NCI-H2196 (cell line): ENCODE measurements around the gene INPP4B.
"Not testable (repeated sequence)": the region's sequence is repeated elsewhere in the genome, so short reads cannot be mapped to it uniquely, and the experiment has no call there.

ENCODE experiments used
- DNase-seq: peaks from one replicate; lab custom pipeline; 2025; ENCODE audit not compliant: unreplicated experiment; lab: John Stamatoyannopoulos, UW

INPP4B gene

GRCh38 chr4:142104041-142104440 is 742.1 kb downstream of the INPP4B start:
- DNase-seq = no peak

- DNase-seq = no peak
Measured at GRCh38 chr4:142101401-142101800, 744.7 kb downstream of the INPP4B start.

GRCh38 chr4:142100941-142101340 is 745.2 kb downstream of the INPP4B start:
- DNase-seq = no peak

GRCh38 chr4:142098900-142099545 is 747.1 kb downstream of the INPP4B start:
- DNase-seq = no peak

GRCh38 chr4:142098380-142098779 is 747.7 kb downstream of the INPP4B start:
- DNase-seq = no peak

GRCh38 chr4:142097015-142097414 is 749.1 kb downstream of the INPP4B start:
- DNase-seq = no peak

- DNase-seq = peak; percentile 46
Measured at GRCh38 chr4:142095886-142096605, 750.1 kb downstream of the INPP4B start.

GRCh38 chr4:142092941-142093340 is 753.2 kb downstream of the INPP4B start:
- DNase-seq = no peak

- DNase-seq = no peak
Measured at GRCh38 chr4:142091691-142092182, 754.4 kb downstream of the INPP4B start.

- no peak for DNase-seq
Measured at GRCh38 chr4:142091085-142091513, 755.0 kb downstream of the INPP4B start.

GRCh38 chr4:142088906-142089305 is 757.2 kb downstream of the INPP4B start:
- DNase-seq = no peak

GRCh38 chr4:142085513-142086292 is 760.4 kb downstream of the INPP4B start:
- no peak for DNase-seq

- no peak for DNase-seq
Measured at GRCh38 chr4:142083264-142083663, 762.8 kb downstream of the INPP4B start.

GRCh38 chr4:142081025-142081424 is 765.1 kb downstream of the INPP4B start:
- DNase-seq = no peak

GRCh38 chr4:142079959-142080358 is 766.1 kb downstream of the INPP4B start:
- no peak for DNase-seq

GRCh38 chr4:142077048-142077447 is 769.1 kb downstream of the INPP4B start:
- DNase-seq = no peak

- not testable (repeated sequence) for DNase-seq
Measured at GRCh38 chr4:142068304-142068703, 777.8 kb downstream of the INPP4B start.

GRCh38 chr4:142066562-142066961 is 779.5 kb downstream of the INPP4B start:
- not testable (repeated sequence) for DNase-seq

GRCh38 chr4:142065086-142065647 is 780.9 kb downstream of the INPP4B start:
- no peak for DNase-seq

- no peak for DNase-seq
Measured at GRCh38 chr4:142064181-142064580, 781.9 kb downstream of the INPP4B start.

GRCh38 chr4:142045996-142046395 is 800.1 kb downstream of the INPP4B start:
- DNase-seq = no peak
